SH-SY5Y (cell line): ENCODE results near the gene SPATS2L.

ENCODE experiments used
- GATA2 ChIP-seq: IDR thresholded peaks from 2 replicates; pipeline ENCODE4 v1.6.1; 2011; ENCODE audit warnings: mild to moderate bottlenecking, low read depth, low read length
- GATA3 ChIP-seq: IDR thresholded peaks from 2 replicates; pipeline ENCODE4 v1.6.1; 2011; ENCODE audit warnings: low read depth, mild to moderate bottlenecking, low read length, moderate library complexity

- no peak for TF ChIP-seq GATA3
- no peak for TF ChIP-seq GATA2
These were observed 47.4 kb downstream of the SPATS2L start for GRCh38 chr2:200353874-200354273.
